K562 (cell line): ENCODE data around the gene CADPS2. TPM values are rescaled to one million over a fixed set of nuclear protein-coding genes. Genes with fewer than 3 reads are reported as not detected.

Source experiments
- ATAC-seq: fragments of 200-7000 bp; cut with Tn5 transposase; 3 replicates; pipeline ENCODE4 v1.9.1; 2020; ENCODE audit warnings: moderate library complexity
- BruUV-seq: library from RNA; stranded (reverse); fragments of 400-500 nt; replicated peaks from 2 replicates; lab custom pipeline; 2021; lab: Mats Ljungman, UMichigan
- CTCF ChIA-PET: fragments of 300-600 bp; formaldehyde crosslinking; extraction: SDS; loops from one replicate; lab custom pipeline; 2021; ENCODE audit warnings: low intra/inter-chr PET ratio; lab: Yijun Ruan, JAX
- POLR2A ChIA-PET: fragments of 300-600, 350-650 bp; sonication (Branson Sonifier 250); formaldehyde crosslinking; extraction: SDS; loops from one replicate; lab custom pipeline; 2021; ENCODE audit warnings: antibody characterized with exemption, inconsistent platforms; lab: Yijun Ruan, JAX
- DNase-seq, 4 experiments: peaks; one replicate each; pipeline versions ENCODE4 v3.0.0 to v3.0.0-alpha.2; 2011 to 2018; ENCODE audit warnings: low spot score in 3 of 4, mixed read lengths in 3 of 4; ENCODE audit errors: extremely low read depth in 1 of 4
- FAIRE-seq: peaks from 2 replicates; lab custom pipeline; 2011; peaks lifted over from hg19 to GRCh38; lab: Jason Lieb, UNC
- H2AFZ ChIP-seq: 2 replicates; pipeline ENCODE4 v1.6.0; 2011; ENCODE audit warnings: low read depth, low read length, control low read depth, inconsistent platforms
- H3K27ac ChIP-seq: fragments of 200-600 bp; 3 replicates; pipeline ENCODE4 v1.8.0; 2011; ENCODE audit warnings: low read depth, mild to moderate bottlenecking, control low read depth, inconsistent platforms, low read length, moderate library complexity, mixed read lengths; ENCODE audit errors: extremely low read depth
- H3K27me3 ChIP-seq, 2 experiments: fragments of 300-600 bp in 1 of 2; 2 replicates in 1 of 2; 3 replicates in 1 of 2; pipeline versions ENCODE4 v1.6.0 to v1.8.0; 2011; ENCODE audit warnings: inconsistent platforms in 2 of 2, low read length in 2 of 2, mild to moderate bottlenecking in 1 of 2, mixed read lengths in 1 of 2, moderate library complexity in 1 of 2; ENCODE audit not compliant: control insufficient read depth in 2 of 2, insufficient read depth in 2 of 2
- H3K36me3 ChIP-seq: fragments of 300-600 bp; 3 replicates; pipeline ENCODE4 v1.8.0; 2011; ENCODE audit warnings: mild to moderate bottlenecking, low read length, inconsistent platforms; ENCODE audit not compliant: control insufficient read depth, insufficient read depth
- H3K4me1 ChIP-seq, 2 experiments: fragments of 200-600 bp in 1 of 2; replicated peaks in 1 of 2; 2 replicates in 1 of 2; 3 replicates in 1 of 2; pipeline versions ENCODE4 v1.5.1 to v1.8.0; 2011; ENCODE audit warnings: inconsistent platforms in 2 of 2, low read length in 2 of 2, mild to moderate bottlenecking in 1 of 2, mixed read lengths in 1 of 2, moderate library complexity in 1 of 2; ENCODE audit not compliant: control insufficient read depth in 2 of 2, insufficient read depth in 2 of 2
- H3K4me2 ChIP-seq: 2 replicates; pipeline ENCODE4 v1.6.1; 2011; ENCODE audit warnings: low read length, control low read depth, inconsistent platforms, mixed read lengths; ENCODE audit not compliant: insufficient read depth
- H3K4me3 ChIP-seq: fragments of 200-600 bp; sonication (generic), shearing (Covaris generic); 2 replicates; pipeline ENCODE4 v1.5.1; 2016; ENCODE audit warnings: control low read depth, inconsistent platforms
- H3K79me2 ChIP-seq: fragments of 200-600 bp; 3 replicates; pipeline ENCODE4 v1.8.0; 2011; ENCODE audit warnings: low read length, inconsistent platforms; ENCODE audit not compliant: control insufficient read depth, insufficient read depth
- H3K9ac ChIP-seq, 2 experiments: 2 replicates each; pipeline versions ENCODE4 v1.6.0 to v1.6.1; 2011; ENCODE audit warnings: low read depth in 2 of 2, low read length in 2 of 2, control low read depth in 1 of 2, inconsistent platforms in 1 of 2, mild to moderate bottlenecking in 1 of 2, mixed read lengths in 1 of 2; ENCODE audit not compliant: insufficient read depth in 1 of 2
- H3K9me1 ChIP-seq: one replicate; pipeline ENCODE4 v1.6.0; 2011; ENCODE audit warnings: inconsistent platforms, mild to moderate bottlenecking, low read length, moderate library complexity; ENCODE audit not compliant: control insufficient read depth, insufficient read depth
- H3K9me3 ChIP-seq: replicated peaks from 2 replicates; pipeline ENCODE4 v1.5.1; 2011; ENCODE audit warnings: low read depth, low read length, inconsistent platforms; ENCODE audit not compliant: control insufficient read depth, insufficient read depth
- H4K20me1 ChIP-seq: replicated peaks from 2 replicates; pipeline ENCODE4 v1.6.1; 2011; ENCODE audit warnings: low read length, inconsistent platforms, mixed read lengths; ENCODE audit not compliant: control insufficient read depth, insufficient read depth
- CEBPB ChIP-seq: fragments of 450-650 bp; IDR thresholded peaks from 2 replicates; pipeline ENCODE4 v1.6.1; 2016; ENCODE audit warnings: missing genetic modification characterization, missing compliant biosample characterization
- ELF4 ChIP-seq: fragments of 450-650 bp; formaldehyde crosslinking; IDR thresholded peaks from 2 replicates; pipeline ENCODE4 v1.4.0; 2022; ENCODE audit warnings: missing genetic modification characterization
- HEY1 ChIP-seq: fragments of 250-450 bp; sonication (Bioruptor Pico); IDR thresholded peaks from 2 replicates; pipeline ENCODE4 v1.5.0; 2020; ENCODE audit warnings: mild to moderate bottlenecking, moderate library complexity, borderline replicate concordance
- ILK ChIP-seq: fragments of 450-650 bp; IDR thresholded peaks from 2 replicates; pipeline ENCODE4 v1.6.1; 2016; ENCODE audit warnings: missing genetic modification characterization, low read depth, mild to moderate bottlenecking, missing compliant biosample characterization, moderate library complexity, borderline replicate concordance
- KAT8 ChIP-seq: fragments of 450-650 bp; IDR thresholded peaks from 2 replicates; pipeline ENCODE4 v1.6.1; 2016; ENCODE audit warnings: low read depth, mild to moderate bottlenecking
- L3MBTL2 ChIP-seq: fragments of 450-650 bp; IDR thresholded peaks from 2 replicates; pipeline ENCODE4 v1.6.1; 2016; ENCODE audit warnings: mild to moderate bottlenecking, moderate library complexity
- POLR2G ChIP-seq: fragments of 200-400 bp; formaldehyde crosslinking; IDR thresholded peaks from 2 replicates; pipeline ENCODE4 v1.6.1; 2017; ENCODE audit warnings: low read depth, mild to moderate bottlenecking, antibody characterized with exemption, low read length, moderate library complexity
- RBM22 ChIP-seq: fragments of 200-400 bp; formaldehyde crosslinking; IDR thresholded peaks from 2 replicates; pipeline ENCODE4 v1.6.1; 2018; ENCODE audit warnings: low read length, low read depth; ENCODE audit not compliant: poor library complexity, severe bottlenecking
- SIN3A ChIP-seq, 2 experiments: fragments of 150-350 bp in 1 of 2; IDR thresholded peaks; 2 replicates each; pipeline ENCODE4 v1.6.1; 2011 to 2016; ENCODE audit warnings: borderline replicate concordance in 2 of 2, low read depth in 2 of 2, low read length in 2 of 2, mild to moderate bottlenecking in 2 of 2, moderate library complexity in 2 of 2; ENCODE audit not compliant: control insufficient read depth in 1 of 2
- TARDBP ChIP-seq: fragments of 450-650 bp; IDR thresholded peaks from 2 replicates; pipeline ENCODE4 v1.6.1; 2016
- ZNF133 ChIP-seq: fragments of 250-450 bp; sonication (Bioruptor Pico); IDR thresholded peaks from 2 replicates; pipeline ENCODE4 v1.4.0; 2020; ENCODE audit warnings: mild to moderate bottlenecking
- ZNF217 ChIP-seq: sonication (generic); formaldehyde crosslinking; IDR thresholded peaks from 2 replicates; pipeline ENCODE4 v1.8.0; 2022; ENCODE audit warnings: mild to moderate bottlenecking, missing genetic modification reagents
- WGBS: fragments of 100-300 bp; shearing (Covaris generic); methylation state at CpG from one replicate; pipeline ENCODE4 v1.1.6; 2016; ENCODE audit warnings: low coverage, mixed read lengths; ENCODE audit not compliant: insufficient coverage; ENCODE audit errors: missing lambda C conversion rate; 5-methylcytosine and 5-hydroxymethylcytosine counted together
- in situ Hi-C: fragments of 300-500 bp; cut with MboI; formaldehyde crosslinking; loops from 4 replicates; pipeline ENCODE4 v1.15.0; 2018; ENCODE audit warnings: inconsistent platforms, mixed read lengths
- intact Hi-C: fragments of 100-400 bp; cut with micrococcal nuclease; formaldehyde crosslinking; loops from 2 replicates; pipeline ENCODE4 v1.14.2; 2022
- polyA plus RNA-seq, 8 experiments: library from polyadenylated mRNA; depleted of rRNA in 4 of 8; stranded (reverse) in 5 of 8; unstranded in 3 of 8; fragments of >200 nt; fragmentation: Nextera tagmentation in 2 of 8; fragmentation: Illumina TruSeq in 1 of 8; extraction: Ambion mirVana in 2 of 8; extraction: Trizol in 1 of 8; gene quantifications; 2 replicates each; pipeline versions ENCODE4 v1.2.1 to v1.2.3, GENCODE V29; 2011 to 2014; ENCODE audit warnings: inconsistent platforms in 1 of 8, missing spikeins in 1 of 8
- total RNA-seq, 7 experiments: library from RNA; depleted of rRNA in 6 of 7; stranded (reverse); fragments of >200 nt in 6 of 7; fragmentation: Illumina TruSeq in 2 of 7; extraction: Trizol in 2 of 7; gene quantifications; 2 replicates each; pipeline versions ENCODE4 v1.2.1 to v1.2.3, GENCODE V29; 2011 to 2021; ENCODE audit warnings: low replicate concordance in 1 of 7
- TF ChIP-seq, protein P1 (sequence below): sonication (generic); formaldehyde crosslinking; IDR thresholded peaks from 2 replicates; pipeline ENCODE4 v1.8.1; 2023; ENCODE audit warnings: mild to moderate bottlenecking, missing genetic modification reagents
- TF ChIP-seq, protein P2 (sequence below): fragments of 250-450 bp; sonication (Bioruptor Pico); IDR thresholded peaks from 2 replicates; pipeline ENCODE4 v1.5.0; 2020; ENCODE audit warnings: mild to moderate bottlenecking

The CADPS2 gene
- total and polyA plus RNA-seq, 9 of the 15 experiments (the other 6 are each of a cell fraction or from before 2014, with no cell fraction given), result 0.03 to 0.14 (median 0.04) TPM; not detected in 1

DNA sequence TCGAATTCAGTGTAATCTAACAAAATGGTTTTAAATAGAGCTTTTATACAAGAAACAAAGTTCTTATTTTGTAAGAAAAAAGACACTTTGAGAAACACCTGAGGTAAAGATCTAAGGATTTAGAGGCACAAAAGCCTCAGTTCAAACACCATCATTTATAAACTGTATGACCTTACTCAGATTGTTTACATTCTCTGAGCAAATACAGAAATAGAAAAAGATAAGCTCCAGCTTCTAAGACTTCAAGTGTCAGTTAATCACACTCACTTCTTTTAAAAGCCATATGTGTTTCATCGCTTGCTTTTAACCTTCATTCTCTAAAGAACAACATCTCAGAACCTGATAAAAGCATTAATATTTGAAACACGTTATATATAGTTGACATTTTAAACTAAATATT is 27.9 kb downstream of the CADPS2 start:
- H3K79me2 ChIP-seq, result no peaks in the 10 kb centered on the region
- H3K9ac ChIP-seq, result no peak overlapping the region
- H3K9me3 ChIP-seq, result no peaks in the 10 kb centered on the region
- no peak overlapping the region for H3K27ac ChIP-seq
- intact Hi-C loops, result no loop called here
- no peak for DNase-seq
- no peak for FAIRE-seq
- no peak overlapping the region for H2AFZ ChIP-seq
- in situ Hi-C loops, result no loop called here
- H3K4me3 ChIP-seq, result no peak overlapping the region
- BruUV-seq, result no TSS peak
- ChIA-PET CTCF (no interaction called here), POLR2A (no interaction called here)
- H3K4me1 ChIP-seq, result no peaks in the 10 kb centered on the region
- no peaks in the 10 kb centered on the region for H3K9me1 ChIP-seq
- H3K4me2 ChIP-seq, result no peak overlapping the region
- H3K27me3 ChIP-seq, result no peaks in the 10 kb centered on the region
- WGBS, result 0% methylated on average over 3 of the region's 3 CpGs
- no peaks in the 10 kb centered on the region for H4K20me1 ChIP-seq
- no peak for ATAC-seq
- no peaks in the 10 kb centered on the region for H3K36me3 ChIP-seq
- TF ChIP-seq HEY1 (CRISPR knock-in tag) (no peak), ZNF217 (CRISPR knock-in tag) (no peak), L3MBTL2 (no peak), ZNF133 (CRISPR knock-in tag) (no peak), ELF4 (CRISPR knock-in tag) (no peak), ILK (no peak), TARDBP (no peak), CEBPB (tag) (no peak), POLR2G (no peak), RBM22 (no peak), KAT8 (no peak), SIN3A (IDR thresholded peaks at IDR 0.05; ENCODE audit: borderline replicate concordance in 2 of 2, control insufficient read depth in 1 of 2, low read depth in 2 of 2, low read length in 2 of 2) (no peak)
- TF ChIP-seq, protein P1, sequence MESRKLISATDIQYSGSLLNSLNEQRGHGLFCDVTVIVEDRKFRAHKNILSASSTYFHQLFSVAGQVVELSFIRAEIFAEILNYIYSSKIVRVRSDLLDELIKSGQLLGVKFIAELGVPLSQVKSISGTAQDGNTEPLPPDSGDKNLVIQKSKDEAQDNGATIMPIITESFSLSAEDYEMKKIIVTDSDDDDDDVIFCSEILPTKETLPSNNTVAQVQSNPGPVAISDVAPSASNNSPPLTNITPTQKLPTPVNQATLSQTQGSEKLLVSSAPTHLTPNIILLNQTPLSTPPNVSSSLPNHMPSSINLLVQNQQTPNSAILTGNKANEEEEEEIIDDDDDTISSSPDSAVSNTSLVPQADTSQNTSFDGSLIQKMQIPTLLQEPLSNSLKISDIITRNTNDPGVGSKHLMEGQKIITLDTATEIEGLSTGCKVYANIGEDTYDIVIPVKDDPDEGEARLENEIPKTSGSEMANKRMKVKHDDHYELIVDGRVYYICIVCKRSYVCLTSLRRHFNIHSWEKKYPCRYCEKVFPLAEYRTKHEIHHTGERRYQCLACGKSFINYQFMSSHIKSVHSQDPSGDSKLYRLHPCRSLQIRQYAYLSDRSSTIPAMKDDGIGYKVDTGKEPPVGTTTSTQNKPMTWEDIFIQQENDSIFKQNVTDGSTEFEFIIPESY (CRISPR knock-in tag), result no peak
- TF ChIP-seq, protein P2, sequence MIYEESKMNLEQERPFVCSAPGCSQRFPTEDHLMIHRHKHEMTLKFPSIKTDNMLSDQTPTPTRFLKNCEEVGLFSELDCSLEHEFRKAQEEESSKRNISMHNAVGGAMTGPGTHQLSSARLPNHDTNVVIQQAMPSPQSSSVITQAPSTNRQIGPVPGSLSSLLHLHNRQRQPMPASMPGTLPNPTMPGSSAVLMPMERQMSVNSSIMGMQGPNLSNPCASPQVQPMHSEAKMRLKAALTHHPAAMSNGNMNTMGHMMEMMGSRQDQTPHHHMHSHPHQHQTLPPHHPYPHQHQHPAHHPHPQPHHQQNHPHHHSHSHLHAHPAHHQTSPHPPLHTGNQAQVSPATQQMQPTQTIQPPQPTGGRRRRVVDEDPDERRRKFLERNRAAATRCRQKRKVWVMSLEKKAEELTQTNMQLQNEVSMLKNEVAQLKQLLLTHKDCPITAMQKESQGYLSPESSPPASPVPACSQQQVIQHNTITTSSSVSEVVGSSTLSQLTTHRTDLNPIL (CRISPR knock-in tag), result no peak
